Lower lobe of right lung (tissue), 2 donors: ENCODE measurements around the gene MAD1L1. TPM values are rescaled to one million over a fixed set of nuclear protein-coding genes. Genes with fewer than 3 reads are reported as not detected.
"Not testable (repeated sequence)": the region's sequence is repeated elsewhere in the genome, so short reads cannot be mapped to it uniquely, and the experiment has no call there.

Experiments
- ATAC-seq, 2 donors: fragments of 200-7000 bp; cut with Tn5 transposase; one replicate each; pipeline ENCODE4 v1.9.1; 2020 to 2022; ENCODE audit warnings: mild to moderate bottlenecking in 2 of 2, moderate library complexity in 2 of 2
- DNase-seq: peaks from one replicate; pipeline ENCODE4 v3.0.0-alpha.2; 2020
- H3K27ac ChIP-seq: fragments of 200-600 bp; one replicate; pipeline ENCODE4 v1.8.0; 2022
- H3K27me3 ChIP-seq: fragments of 200-600 bp; one replicate; pipeline ENCODE4 v1.8.0; 2022; ENCODE audit warnings: low read depth
- H3K36me3 ChIP-seq: fragments of 200-600 bp; one replicate; pipeline ENCODE4 v1.8.0; 2022; ENCODE audit warnings: mild to moderate bottlenecking
- H3K4me1 ChIP-seq: fragments of 200-600 bp; one replicate; pipeline ENCODE4 v1.8.0; 2022
- H3K4me3 ChIP-seq: fragments of 200-600 bp; one replicate; pipeline ENCODE4 v1.8.0; 2022; ENCODE audit warnings: mild to moderate bottlenecking
- H3K9me3 ChIP-seq: fragments of 200-600 bp; one replicate; pipeline ENCODE4 v1.8.0; 2022
- intact Hi-C: fragments of 100-400 bp; cut with DNase I; formaldehyde crosslinking; loops from one replicate; pipeline ENCODE4 v1.11.0; 2022
- total RNA-seq: library from RNA; stranded (reverse); fragmentation: NEBNext Ultra II Directional; extraction: Animal tissue kit (Norgen Biotek cat#: 25700); gene quantifications from one replicate; pipeline ENCODE4 v1.2.1, GENCODE V29; 2021
- TF ChIP-seq, protein P1 (sequence below): fragments of 200-600 bp; IDR thresholded peaks from one replicate; pipeline ENCODE4 v1.8.0; 2022; ENCODE audit warnings: antibody characterized with exemption, mild to moderate bottlenecking
- donor health status: DM: no; HTN: yes; CAD: no; lungs with severe emphysema.

MAD1L1 gene
- total RNA-seq, 1 donor from 2014 or later = 44.5 TPM

DNA sequence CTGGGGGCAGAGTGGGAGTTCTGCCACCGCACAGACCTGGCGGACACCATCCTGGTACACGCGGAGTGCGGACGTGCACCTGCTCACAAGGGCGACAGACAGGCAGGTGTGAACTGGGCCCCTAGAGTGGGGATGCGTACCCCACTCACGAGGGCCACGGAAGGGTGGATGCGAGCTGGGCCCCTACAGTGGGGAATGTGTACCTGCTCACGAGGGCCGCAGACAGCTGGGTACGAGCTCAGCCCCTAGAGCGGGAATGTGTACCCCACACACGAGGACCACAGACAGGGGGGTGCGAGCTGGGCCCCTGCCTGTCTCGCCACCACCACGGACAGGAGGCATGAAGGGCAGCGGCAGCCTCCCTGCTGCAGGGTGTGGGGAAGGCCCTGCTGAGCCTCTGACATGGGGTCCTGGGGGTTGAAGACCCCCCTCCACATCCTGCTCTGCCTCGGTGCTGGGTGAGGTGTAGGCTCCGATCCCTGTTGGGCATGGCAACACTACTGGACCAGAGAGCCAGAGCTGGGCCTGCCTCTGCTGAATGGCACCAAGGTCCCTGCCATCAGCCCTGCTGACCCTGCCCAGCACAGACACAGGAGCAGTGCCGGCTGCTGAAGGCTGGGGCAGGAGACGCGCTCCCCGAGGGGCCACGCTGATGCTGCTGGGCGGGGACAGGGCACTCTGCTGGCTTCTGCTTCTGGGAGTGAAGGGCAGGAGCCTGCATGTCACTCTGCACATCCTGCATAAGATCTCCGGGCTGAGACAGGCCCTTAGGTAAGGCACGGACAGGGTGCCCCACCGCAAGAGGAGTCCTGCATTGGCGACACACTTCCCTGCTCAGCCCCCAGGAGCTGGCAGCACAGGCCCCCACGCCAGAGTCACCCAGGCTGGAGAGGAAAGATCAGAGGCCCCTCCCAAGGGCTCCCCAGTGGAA is 259.2 kb downstream of the MAD1L1 start:
- H3K36me3 ChIP-seq = peaks cover 20% of the 10 kb centered on the region
- H3K4me3 ChIP-seq = no peak overlapping the region
- no peaks in the 10 kb centered on the region for H3K4me1 ChIP-seq
- peak in 1 of 2 donors; percentile 11 for ATAC-seq
- no peak overlapping the region for H3K27ac ChIP-seq
- intact Hi-C loops = no loop called here
- H3K27me3 ChIP-seq = no peaks in the 10 kb centered on the region
- no peaks in the 10 kb centered on the region for H3K9me3 ChIP-seq
- peak; percentile 33 for DNase-seq
- TF ChIP-seq, protein P1, sequence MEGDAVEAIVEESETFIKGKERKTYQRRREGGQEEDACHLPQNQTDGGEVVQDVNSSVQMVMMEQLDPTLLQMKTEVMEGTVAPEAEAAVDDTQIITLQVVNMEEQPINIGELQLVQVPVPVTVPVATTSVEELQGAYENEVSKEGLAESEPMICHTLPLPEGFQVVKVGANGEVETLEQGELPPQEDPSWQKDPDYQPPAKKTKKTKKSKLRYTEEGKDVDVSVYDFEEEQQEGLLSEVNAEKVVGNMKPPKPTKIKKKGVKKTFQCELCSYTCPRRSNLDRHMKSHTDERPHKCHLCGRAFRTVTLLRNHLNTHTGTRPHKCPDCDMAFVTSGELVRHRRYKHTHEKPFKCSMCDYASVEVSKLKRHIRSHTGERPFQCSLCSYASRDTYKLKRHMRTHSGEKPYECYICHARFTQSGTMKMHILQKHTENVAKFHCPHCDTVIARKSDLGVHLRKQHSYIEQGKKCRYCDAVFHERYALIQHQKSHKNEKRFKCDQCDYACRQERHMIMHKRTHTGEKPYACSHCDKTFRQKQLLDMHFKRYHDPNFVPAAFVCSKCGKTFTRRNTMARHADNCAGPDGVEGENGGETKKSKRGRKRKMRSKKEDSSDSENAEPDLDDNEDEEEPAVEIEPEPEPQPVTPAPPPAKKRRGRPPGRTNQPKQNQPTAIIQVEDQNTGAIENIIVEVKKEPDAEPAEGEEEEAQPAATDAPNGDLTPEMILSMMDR = no peak

DNA sequence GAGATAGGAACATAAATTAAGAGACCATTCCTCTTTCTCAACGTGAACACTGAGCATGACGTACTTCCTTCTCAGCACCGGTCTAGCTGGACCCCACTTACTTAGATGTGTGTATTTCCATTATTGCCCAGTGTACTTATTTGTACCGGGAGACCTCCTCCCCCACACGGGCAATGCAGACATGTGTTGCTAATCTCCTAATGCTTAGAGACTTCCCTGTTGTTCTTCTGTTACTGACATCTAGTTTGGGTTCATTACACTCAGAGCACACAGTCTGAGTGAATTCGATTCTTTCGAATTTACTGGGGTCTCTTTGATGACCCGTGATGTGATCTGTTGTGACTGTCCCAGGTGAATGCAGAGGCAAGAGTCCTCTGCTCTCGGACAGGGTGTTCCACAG is 260.0 kb downstream of the MAD1L1 start:
- intact Hi-C loops = no loop called here

DNA sequence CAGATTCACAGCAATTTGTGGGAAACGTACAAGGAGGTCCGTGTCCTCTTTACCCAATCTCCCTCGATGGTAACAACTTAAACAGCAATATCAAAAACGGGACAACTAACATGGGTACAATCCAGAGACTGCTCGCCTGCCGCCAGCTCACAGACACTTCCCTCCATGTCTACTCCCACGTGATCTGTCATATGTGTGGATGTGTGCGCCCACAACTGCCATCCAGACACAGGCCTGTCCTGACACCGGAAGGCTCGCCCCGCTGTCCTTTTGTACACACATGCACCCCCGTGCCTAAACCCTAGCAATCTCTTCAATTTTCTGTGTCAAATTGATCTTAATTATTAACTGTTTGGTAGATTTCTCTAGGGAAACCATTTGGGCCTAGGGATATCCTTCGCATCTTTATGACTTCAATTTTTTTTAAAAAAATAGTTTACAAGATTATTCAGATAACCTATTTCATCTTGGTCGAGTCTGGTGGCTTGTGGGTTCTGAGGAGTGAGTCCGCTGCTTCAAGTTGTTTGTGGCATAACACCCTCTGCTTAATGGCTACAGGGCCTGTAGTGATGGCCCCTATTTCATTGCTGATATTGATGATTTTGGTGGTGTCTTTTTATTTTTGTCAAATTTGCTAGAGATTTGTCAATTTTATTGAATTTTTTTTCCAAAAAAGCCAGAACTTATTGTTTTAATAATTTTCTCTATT is 260.6 kb downstream of the MAD1L1 start:
- Histone ChIP-seq H3K4me3 (no peak overlapping the region), H3K4me1 (no peaks in the 10 kb centered on the region), H3K27me3 (no peaks in the 10 kb centered on the region), H3K27ac (no peak overlapping the region), H3K36me3 (peaks cover 13% of the 10 kb centered on the region), H3K9me3 (no peaks in the 10 kb centered on the region)
- intact Hi-C loops = no loop called here
- ATAC-seq (no peak), DNase-seq (peak; percentile 41)
- TF ChIP-seq, protein P1 = no peak

More for the DNA sequence above, 260.0 kb downstream of the MAD1L1 start:
- TF ChIP-seq, protein P1 = no peak
- Histone ChIP-seq H3K9me3 (no peaks in the 10 kb centered on the region), H3K27me3 (no peaks in the 10 kb centered on the region), H3K4me3 (no peak overlapping the region), H3K27ac (no peak overlapping the region), H3K4me1 (no peaks in the 10 kb centered on the region), H3K36me3 (peaks cover 13% of the 10 kb centered on the region)
- DNase-seq (no peak), ATAC-seq (no peak)

DNA sequence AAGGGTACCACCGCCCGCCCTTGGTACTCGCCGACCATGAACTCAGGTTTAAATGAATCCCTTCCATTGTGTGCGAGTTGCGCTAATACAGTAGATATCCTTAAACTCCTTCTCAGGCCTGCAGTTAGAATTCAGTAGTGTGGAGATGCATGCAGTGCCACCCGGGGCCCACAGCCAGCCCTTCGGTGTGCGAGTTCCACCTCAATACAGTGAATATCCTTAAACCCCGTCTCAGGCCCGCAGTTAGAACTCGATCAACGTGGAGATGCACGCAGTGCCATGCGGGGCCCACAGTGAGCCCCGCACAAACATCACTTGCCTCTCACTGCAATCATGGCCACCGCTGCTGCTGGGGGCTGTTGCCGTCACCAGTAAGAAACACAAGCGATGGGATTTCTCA is 261.9 kb downstream of the MAD1L1 start:
- TF ChIP-seq, protein P1 = no peak
- ATAC-seq = no peak
- Histone ChIP-seq H3K27ac (no peak overlapping the region), H3K36me3 (peaks cover 8% of the 10 kb centered on the region), H3K4me3 (no peak overlapping the region), H3K27me3 (no peaks in the 10 kb centered on the region), H3K9me3 (no peaks in the 10 kb centered on the region), H3K4me1 (no peaks in the 10 kb centered on the region)
- intact Hi-C loops = no loop called here
- no peak for DNase-seq

DNA sequence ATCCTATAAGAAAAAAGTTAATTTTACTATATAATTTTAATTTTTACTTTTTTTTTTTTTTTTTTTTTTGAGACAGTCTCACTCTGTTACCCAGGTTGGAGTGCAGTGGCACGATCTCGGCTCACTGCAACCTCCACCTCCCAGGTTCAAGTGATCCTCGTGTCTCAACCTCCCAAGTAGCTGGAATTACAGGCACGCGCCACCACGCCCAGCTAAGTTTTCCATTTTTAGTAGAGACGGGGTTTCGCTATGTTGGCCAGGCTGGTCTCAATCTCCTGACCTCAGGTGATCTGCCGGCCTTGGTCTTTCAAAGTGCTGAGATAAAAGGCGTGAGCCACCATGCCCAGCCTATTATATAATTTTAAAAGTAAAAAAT is 262.5 kb downstream of the MAD1L1 start:
- H3K9me3 ChIP-seq, intact Hi-C loops, H3K4me3 ChIP-seq, H3K4me1 ChIP-seq, H3K36me3 ChIP-seq, H3K27ac ChIP-seq, ATAC-seq, DNase-seq, H3K27me3 ChIP-seq: not testable (repeated sequence)
